Measurements from ENCODE around the gene TMEM238. TPM values are rescaled to one million over a fixed set of nuclear protein-coding genes. Genes with fewer than 3 reads are reported as not detected.
"Not testable (repeated sequence)": the region's sequence is repeated elsewhere in the genome, so short reads cannot be mapped to it uniquely, and the experiment has no call there.

Gene TMEM238
- polyA plus RNA-seq, 1 donor from 2014 or later: not detected

DNA sequence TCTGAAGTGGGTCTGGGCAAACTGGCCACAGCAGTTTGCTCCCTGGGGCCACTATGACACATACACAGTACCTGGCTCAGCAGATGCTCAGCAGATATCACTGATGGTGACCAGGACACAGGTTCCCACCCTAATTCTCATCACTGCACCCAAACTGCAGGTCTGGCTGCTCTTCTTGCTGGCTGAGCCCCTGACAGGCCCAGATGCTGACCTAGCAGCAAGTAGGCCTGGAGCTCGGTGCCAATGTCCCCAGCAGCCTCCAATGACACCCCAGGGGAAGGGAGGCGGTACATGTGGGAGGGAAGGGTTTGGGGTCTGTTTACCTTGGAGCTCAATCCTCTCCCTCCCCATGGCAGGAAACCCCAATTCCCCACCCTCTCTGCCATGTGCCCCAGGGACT is 18.4 kb upstream of the TMEM238 start:
- H3K9me2 ChIP-seq (ENCODE audit: insufficient read depth, low read length): no peaks in the 10 kb centered on the region
- no peak for TF ChIP-seq EZH2 (IDR thresholded peaks at IDR 0.05; ENCODE audit: borderline replicate concordance, insufficient read depth, low read length, poor library complexity, severe bottlenecking)
- TF ChIP-seq, protein P1, sequence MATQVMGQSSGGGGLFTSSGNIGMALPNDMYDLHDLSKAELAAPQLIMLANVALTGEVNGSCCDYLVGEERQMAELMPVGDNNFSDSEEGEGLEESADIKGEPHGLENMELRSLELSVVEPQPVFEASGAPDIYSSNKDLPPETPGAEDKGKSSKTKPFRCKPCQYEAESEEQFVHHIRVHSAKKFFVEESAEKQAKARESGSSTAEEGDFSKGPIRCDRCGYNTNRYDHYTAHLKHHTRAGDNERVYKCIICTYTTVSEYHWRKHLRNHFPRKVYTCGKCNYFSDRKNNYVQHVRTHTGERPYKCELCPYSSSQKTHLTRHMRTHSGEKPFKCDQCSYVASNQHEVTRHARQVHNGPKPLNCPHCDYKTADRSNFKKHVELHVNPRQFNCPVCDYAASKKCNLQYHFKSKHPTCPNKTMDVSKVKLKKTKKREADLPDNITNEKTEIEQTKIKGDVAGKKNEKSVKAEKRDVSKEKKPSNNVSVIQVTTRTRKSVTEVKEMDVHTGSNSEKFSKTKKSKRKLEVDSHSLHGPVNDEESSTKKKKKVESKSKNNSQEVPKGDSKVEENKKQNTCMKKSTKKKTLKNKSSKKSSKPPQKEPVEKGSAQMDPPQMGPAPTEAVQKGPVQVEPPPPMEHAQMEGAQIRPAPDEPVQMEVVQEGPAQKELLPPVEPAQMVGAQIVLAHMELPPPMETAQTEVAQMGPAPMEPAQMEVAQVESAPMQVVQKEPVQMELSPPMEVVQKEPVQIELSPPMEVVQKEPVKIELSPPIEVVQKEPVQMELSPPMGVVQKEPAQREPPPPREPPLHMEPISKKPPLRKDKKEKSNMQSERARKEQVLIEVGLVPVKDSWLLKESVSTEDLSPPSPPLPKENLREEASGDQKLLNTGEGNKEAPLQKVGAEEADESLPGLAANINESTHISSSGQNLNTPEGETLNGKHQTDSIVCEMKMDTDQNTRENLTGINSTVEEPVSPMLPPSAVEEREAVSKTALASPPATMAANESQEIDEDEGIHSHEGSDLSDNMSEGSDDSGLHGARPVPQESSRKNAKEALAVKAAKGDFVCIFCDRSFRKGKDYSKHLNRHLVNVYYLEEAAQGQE (IDR thresholded peaks at IDR 0.05; ENCODE audit: borderline replicate concordance): no peak
- no peak for TF ChIP-seq EP300 (conservative IDR thresholded peaks at IDR 0.05; ENCODE audit: poor library complexity, severe bottlenecking)
- TF ChIP-seq SMC3 (conservative IDR thresholded peaks at IDR 0.05; ENCODE audit: poor library complexity): no peak
- TF ChIP-seq, protein P2, sequence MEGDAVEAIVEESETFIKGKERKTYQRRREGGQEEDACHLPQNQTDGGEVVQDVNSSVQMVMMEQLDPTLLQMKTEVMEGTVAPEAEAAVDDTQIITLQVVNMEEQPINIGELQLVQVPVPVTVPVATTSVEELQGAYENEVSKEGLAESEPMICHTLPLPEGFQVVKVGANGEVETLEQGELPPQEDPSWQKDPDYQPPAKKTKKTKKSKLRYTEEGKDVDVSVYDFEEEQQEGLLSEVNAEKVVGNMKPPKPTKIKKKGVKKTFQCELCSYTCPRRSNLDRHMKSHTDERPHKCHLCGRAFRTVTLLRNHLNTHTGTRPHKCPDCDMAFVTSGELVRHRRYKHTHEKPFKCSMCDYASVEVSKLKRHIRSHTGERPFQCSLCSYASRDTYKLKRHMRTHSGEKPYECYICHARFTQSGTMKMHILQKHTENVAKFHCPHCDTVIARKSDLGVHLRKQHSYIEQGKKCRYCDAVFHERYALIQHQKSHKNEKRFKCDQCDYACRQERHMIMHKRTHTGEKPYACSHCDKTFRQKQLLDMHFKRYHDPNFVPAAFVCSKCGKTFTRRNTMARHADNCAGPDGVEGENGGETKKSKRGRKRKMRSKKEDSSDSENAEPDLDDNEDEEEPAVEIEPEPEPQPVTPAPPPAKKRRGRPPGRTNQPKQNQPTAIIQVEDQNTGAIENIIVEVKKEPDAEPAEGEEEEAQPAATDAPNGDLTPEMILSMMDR (IDR thresholded peaks at IDR 0.05; ENCODE audit: poor library complexity, severe bottlenecking): no peak
- no peak for TF ChIP-seq MXI1 (conservative IDR thresholded peaks at IDR 0.05; ENCODE audit: poor library complexity, severe bottlenecking)
- no peak for TF ChIP-seq TAF1 (IDR thresholded peaks at IDR 0.05; ENCODE audit: low read depth)
- TF ChIP-seq POLR2AphosphoS5 (IDR thresholded peaks at IDR 0.05): no peak
- no peak for TF ChIP-seq RAD21 (conservative IDR thresholded peaks at IDR 0.05)
- no peaks in the 10 kb centered on the region for H3F3A ChIP-seq (ENCODE audit: insufficient read depth, low read length, poor library complexity, severe bottlenecking)
- no peak overlapping the region for H2AFZ ChIP-seq (ENCODE audit: low read depth, low read length)
- H3K79me2 ChIP-seq (replicated peaks; ENCODE audit: insufficient read depth, low read length): peaks cover 21% of the 10 kb centered on the region
- no peak overlapping the region for H3K27ac ChIP-seq (ENCODE audit: low read length)
- H4K20me1 ChIP-seq (ENCODE audit: insufficient read depth): no peaks in the 10 kb centered on the region
- no peaks in the 10 kb centered on the region for H3K36me3 ChIP-seq (ENCODE audit: insufficient read depth, low read length)
- H3K4me3 ChIP-seq (ENCODE audit: low read length): no peak overlapping the region
- no peaks in the 10 kb centered on the region for H3K9me3 ChIP-seq (ENCODE audit: low read length)
- H3K9ac ChIP-seq (ENCODE audit: low read length): no peak overlapping the region
- no peaks in the 10 kb centered on the region for H3K27me3 ChIP-seq (ENCODE audit: insufficient read depth, low read depth, low read length)
- no peak overlapping the region for H3K4me2 ChIP-seq (ENCODE audit: low read length)

DNA sequence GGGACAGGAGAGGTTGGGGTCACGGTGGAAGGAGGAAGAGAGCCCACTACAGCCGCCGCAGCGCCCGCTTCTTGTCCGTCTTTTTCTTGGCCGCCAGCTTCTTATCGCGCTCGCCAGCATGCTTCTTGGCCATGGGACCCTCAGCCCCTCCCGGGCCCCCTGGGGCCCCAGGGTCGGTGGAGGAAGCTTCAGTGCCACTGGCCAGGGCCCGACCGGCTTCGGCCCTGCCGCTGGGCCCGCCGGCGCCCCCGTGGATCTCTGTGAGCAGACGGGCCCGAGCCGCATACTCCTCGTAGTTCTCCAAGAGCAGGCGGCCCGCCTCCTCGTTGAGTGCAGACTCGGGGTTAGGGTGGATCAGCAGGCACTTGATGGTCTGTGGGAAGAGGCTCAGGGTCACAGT is 17.3 kb upstream of the TMEM238 start:
- not testable (repeated sequence) for H3F3A ChIP-seq (ENCODE audit: insufficient read depth, low read length, poor library complexity, severe bottlenecking); H2AFZ ChIP-seq (ENCODE audit: low read depth, low read length); H3K4me2 ChIP-seq (ENCODE audit: low read length); H3K9ac ChIP-seq (ENCODE audit: low read length); H4K20me1 ChIP-seq (ENCODE audit: insufficient read depth); H3K9me3 ChIP-seq (ENCODE audit: low read length); H3K36me3 ChIP-seq (ENCODE audit: insufficient read depth, low read length); H3K4me3 ChIP-seq (ENCODE audit: low read length); H3K9me2 ChIP-seq (ENCODE audit: insufficient read depth, low read length); H3K27me3 ChIP-seq (ENCODE audit: insufficient read depth, low read depth, low read length); H3K27ac ChIP-seq (ENCODE audit: low read length)
- peaks cover 11% of the 10 kb centered on the region for H3K79me2 ChIP-seq (replicated peaks; ENCODE audit: insufficient read depth, low read length)

Measured in neural cell (in vitro differentiated cells).